ENCODE measurements around the gene ACSL6. TPM values are rescaled to one million over a fixed set of nuclear protein-coding genes. Genes with fewer than 3 reads are reported as not detected.
A peak's percentile ranks its signal among the peaks of the same experiment; 100 is the strongest.

ACSL6 gene
- polyA plus RNA-seq, 2 of the 4 experiments (the other 2 are of a cell fraction): 0.06 to 0.09 TPM

- TF ChIP-seq ELK1 (IDR thresholded peaks at IDR 0.05; ENCODE audit: low read depth, low read length): no peak
These were observed 2.3 kb downstream of the ACSL6 start (continued) for GRCh38 chr5:132008961-132009680.

GRCh38 chr5:132008163-132008473 lies 3.3 kb downstream of the ACSL6 start:
- no peak overlapping the region for H3K4me3 ChIP-seq
- POLR2A ChIA-PET: interaction anchor here (0.5 to 1.5 kb wide), 3 partner anchors 211 to 850 kb away, joined by 3 to 9 read pairs (median 5); partner anchors contain the start of gene FNIP1
- TF ChIP-seq BCL3 (IDR thresholded peaks at IDR 0.05) (no peak), GATA3 (IDR thresholded peaks at IDR 0.05; ENCODE audit: borderline replicate concordance) (no peak), USF2 (IDR thresholded peaks at IDR 0.05) (no peak)
- 8% methylated on average over 2 of the region's 2 CpGs for WGBS (ENCODE audit: missing lambda C conversion rate)
- CTCF ChIA-PET: interaction anchor here (0.7 to 10.0 kb wide), 37 partner anchors 8 to 666 kb away, joined by 3 to 156 read pairs (median 3); partner anchors contain the start of gene IL3
- FAIRE-seq (no peak), ATAC-seq (peak; percentile 3 to 18; a peak in 3 of 6 replicates), DNase-seq (ENCODE audit: low read depth in 1 of 2, low spot score in 1 of 2) (no peak)
- no peak overlapping the region for H3K27ac ChIP-seq
- no peaks in the 10 kb centered on the region for H3K4me1 ChIP-seq
- H3K4me2 ChIP-seq: no peak overlapping the region
- H3K9me3 ChIP-seq: no peaks in the 10 kb centered on the region

GRCh38 chr5:132007399-132008162 lies 3.9 kb downstream of the ACSL6 start:
- ChIA-PET POLR2A (interaction anchor here (0.5 to 1.5 kb wide), 3 partner anchors 211 to 850 kb away, joined by 3 to 9 read pairs (median 5); partner anchors contain the start of gene FNIP1), CTCF (interaction anchor here (0.6 to 10.0 kb wide), 40 partner anchors 8 to 666 kb away, joined by 3 to 156 read pairs (median 4); partner anchors contain the start of gene IL3)
- H3K4me1 ChIP-seq: no peaks in the 10 kb centered on the region
- peak; percentile 70 to 81 for DNase-seq (ENCODE audit: low read depth in 1 of 2, low spot score in 1 of 2)
- no peak for FAIRE-seq
- no peak overlapping the region for H3K4me2 ChIP-seq
- H3K9me3 ChIP-seq: no peaks in the 10 kb centered on the region
- WGBS (ENCODE audit: missing lambda C conversion rate): 9% methylated on average over 2 of the region's 2 CpGs
- no peak overlapping the region for H3K27ac ChIP-seq
- TF ChIP-seq KDM1A (IDR thresholded peaks at IDR 0.05; ENCODE audit: low read depth) (no peak), JUN (IDR thresholded peaks at IDR 0.05) (no peak), CTCF (IDR thresholded peaks at IDR 0.05) (peak; percentile 85), RAD21 (conservative IDR thresholded peaks at IDR 0.05 in 1 of 2, IDR thresholded peaks at IDR 0.05 in 1 of 2) (peak; percentile 86 to 89), SMC3 (IDR thresholded peaks at IDR 0.05) (peak; percentile 90)
- no peak overlapping the region for H3K4me3 ChIP-seq
- ATAC-seq: peak; percentile 75 to 92

- DNase-seq (ENCODE audit: low read depth in 1 of 2, low spot score in 1 of 2) (no peak), FAIRE-seq (no peak), ATAC-seq (no peak)
- Histone ChIP-seq H3K4me1 (no peaks in the 10 kb centered on the region), H3K27ac (no peak overlapping the region), H3K4me3 (no peak overlapping the region), H3K9me3 (no peaks in the 10 kb centered on the region), H3K4me2 (no peak overlapping the region)
- CTCF ChIA-PET: interaction anchor here (0.6 to 10.0 kb wide), 18 partner anchors 7 to 590 kb away, joined by 3 to 156 read pairs (median 8); partner anchors contain the start of genes FNIP1 and IL3
- POLR2A ChIA-PET: no interaction called here
- no peak for TF ChIP-seq PHF8 (IDR thresholded peaks at IDR 0.05; ENCODE audit: borderline replicate concordance, low read depth)
- TF ChIP-seq ZSCAN20 (CRISPR knock-in tag; IDR thresholded peaks at IDR 0.05): no peak
- no peak for TF ChIP-seq MAX (IDR thresholded peaks at IDR 0.05)
- no peak for TF ChIP-seq NFE2L2 (conservative IDR thresholded peaks at IDR 0.05; ENCODE audit: low read length)
- TF ChIP-seq HOXB13 (CRISPR knock-in tag; IDR thresholded peaks at IDR 0.05; ENCODE audit: low read depth): no peak
- 76% methylated on average over 6 of the region's 6 CpGs for WGBS (ENCODE audit: missing lambda C conversion rate)
These were observed 4.9 kb downstream of the ACSL6 start for GRCh38 chr5:132006331-132007120.
